Measurements from ENCODE around the gene LGALS4. TPM values are rescaled to one million over a fixed set of nuclear protein-coding genes. Genes with fewer than 3 reads are reported as not detected.

Gene LGALS4
- total and polyA plus RNA-seq, 9 donors, result 0.67 to 45.5 (median 1.3) TPM

DNA sequence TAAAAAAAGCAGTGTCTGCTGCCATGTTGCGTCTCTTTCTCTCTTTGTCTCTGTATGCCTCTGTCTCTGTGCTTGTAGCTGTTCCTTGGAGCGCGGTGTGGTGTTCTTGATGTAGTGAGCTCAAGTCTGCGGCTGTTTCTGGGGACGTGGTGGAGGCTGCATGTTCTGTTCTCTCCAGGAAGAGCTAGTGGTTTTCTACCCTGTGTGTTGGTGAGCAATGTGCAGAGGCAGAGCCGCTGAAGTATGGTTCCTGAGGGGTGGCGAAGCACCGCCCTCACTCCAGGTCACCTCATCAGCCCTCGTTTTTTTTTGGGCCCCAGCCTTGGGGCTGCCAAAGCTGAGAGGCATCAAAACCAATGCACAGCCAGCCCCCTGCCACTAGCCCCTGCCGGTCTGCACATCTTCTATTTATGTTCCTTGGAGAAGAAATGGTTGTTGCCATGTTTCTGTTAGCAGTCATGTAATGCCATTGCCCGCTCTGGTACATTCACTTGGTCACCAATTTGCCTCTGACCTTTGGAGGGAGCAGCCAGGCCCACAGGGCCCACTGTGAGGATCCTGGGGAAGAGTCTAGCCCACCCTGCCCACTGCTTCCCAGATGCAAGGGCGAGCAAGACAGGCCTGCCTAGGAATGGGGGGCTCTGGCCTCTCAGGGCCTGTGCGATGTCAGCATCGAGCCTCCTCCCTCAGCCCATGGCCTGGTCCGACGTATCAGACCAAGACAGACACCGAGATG is 29.9 kb upstream of the LGALS4 start:
- Histone ChIP-seq H3K27ac (ENCODE audit: low read length) (no peak overlapping the region), H3K9me3 (replicated peaks; ENCODE audit: control insufficient read depth, low read depth, low read length) (no peaks in the 10 kb centered on the region), H3K4me1 (ENCODE audit: control insufficient read depth, insufficient read depth, low read length) (peaks cover 35% of the 10 kb centered on the region), H3K27me3 (ENCODE audit: control insufficient read depth, insufficient read depth, low read length) (no peaks in the 10 kb centered on the region), H3K36me3 (ENCODE audit: control insufficient read depth, insufficient read depth, low read length) (peaks cover 100% of the 10 kb centered on the region), H3K4me3 (ENCODE audit: low read length) (no peak overlapping the region)
- 95% methylated on average over 4 of the region's 17 CpGs for WGBS (ENCODE audit: insufficient coverage)
- no peak for DNase-seq

DNA sequence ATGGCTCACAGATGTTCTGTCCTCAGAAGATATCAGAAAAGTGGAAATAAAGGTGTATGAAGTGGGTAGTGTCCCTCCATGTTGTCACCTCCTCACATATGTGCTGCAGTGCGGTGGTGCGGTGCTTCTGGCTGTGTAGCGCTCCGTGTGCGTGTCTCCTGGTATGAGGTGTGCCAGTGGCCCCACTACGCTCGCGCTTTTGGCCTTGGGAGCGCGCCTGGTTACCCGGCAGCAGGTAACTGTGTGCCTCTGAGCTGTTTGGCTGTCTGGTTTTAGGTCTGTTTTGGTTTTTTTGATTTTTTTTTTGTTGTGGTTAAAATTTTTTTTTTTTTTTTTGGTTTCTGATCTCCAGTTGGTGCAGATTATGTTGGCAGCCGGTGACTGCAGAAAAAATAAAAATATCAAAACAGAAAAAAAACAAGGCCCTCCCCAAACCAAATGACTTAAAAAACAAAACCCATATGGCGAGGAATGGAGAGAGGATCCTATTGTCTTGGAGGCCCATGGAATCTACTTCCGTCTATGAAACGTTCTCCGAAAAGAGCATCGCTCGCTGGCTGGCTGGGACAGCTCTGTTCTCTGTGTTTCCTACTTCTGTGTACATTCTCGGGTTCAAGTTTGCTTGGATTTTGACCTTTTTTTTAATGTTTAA is 29.2 kb upstream of the LGALS4 start:
- Histone ChIP-seq H3K9me3 (replicated peaks; ENCODE audit: control insufficient read depth, low read depth, low read length) (no peaks in the 10 kb centered on the region), H3K27me3 (ENCODE audit: control insufficient read depth, insufficient read depth, low read length) (no peaks in the 10 kb centered on the region), H3K4me1 (ENCODE audit: control insufficient read depth, insufficient read depth, low read length) (peaks cover 29% of the 10 kb centered on the region), H3K27ac (ENCODE audit: low read length) (peak overlapping the region; percentile 84), H3K4me3 (ENCODE audit: low read length) (no peak overlapping the region), H3K36me3 (ENCODE audit: control insufficient read depth, insufficient read depth, low read length) (peaks cover 100% of the 10 kb centered on the region)
- WGBS (ENCODE audit: insufficient coverage), result 99% methylated on average over 11 of the region's 19 CpGs
- no peak for DNase-seq

DNA sequence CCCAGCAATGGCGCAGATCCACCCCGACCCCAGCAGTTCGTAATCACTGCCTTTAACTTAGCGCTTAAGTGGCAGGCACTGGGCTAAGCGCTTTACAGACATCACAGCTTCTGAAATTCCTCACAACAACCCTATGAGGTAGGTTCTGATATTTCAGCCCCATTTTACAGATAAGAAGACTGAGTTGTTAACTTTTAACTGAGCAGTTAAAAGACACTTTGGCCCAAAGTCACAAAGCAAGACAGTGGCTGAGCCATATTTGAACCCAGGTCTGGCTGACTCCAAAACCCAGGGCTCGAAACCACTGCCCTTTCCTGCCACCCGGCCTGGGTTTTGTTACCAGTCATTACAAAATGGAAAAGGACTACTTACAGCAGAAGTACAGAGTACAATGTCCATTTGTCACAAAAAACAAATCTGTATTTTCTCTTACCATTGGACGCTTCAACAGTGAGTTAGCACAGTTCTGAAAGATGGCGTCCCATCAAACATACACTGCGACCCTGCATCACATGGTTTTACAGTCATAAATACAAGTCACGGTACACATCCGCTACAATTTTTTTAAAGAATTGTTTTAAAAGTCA is 28.5 kb upstream of the LGALS4 start:
- no peak for DNase-seq
- Histone ChIP-seq H3K4me1 (ENCODE audit: control insufficient read depth, insufficient read depth, low read length) (peaks cover 28% of the 10 kb centered on the region), H3K9me3 (replicated peaks; ENCODE audit: control insufficient read depth, low read depth, low read length) (no peaks in the 10 kb centered on the region), H3K36me3 (ENCODE audit: control insufficient read depth, insufficient read depth, low read length) (peaks cover 100% of the 10 kb centered on the region), H3K4me3 (ENCODE audit: low read length) (no peak overlapping the region), H3K27ac (ENCODE audit: low read length) (peak overlapping the region; percentile 84), H3K27me3 (ENCODE audit: control insufficient read depth, insufficient read depth, low read length) (no peaks in the 10 kb centered on the region)
- WGBS (ENCODE audit: insufficient coverage), result 85% methylated on average over 6 of the region's 12 CpGs

DNA sequence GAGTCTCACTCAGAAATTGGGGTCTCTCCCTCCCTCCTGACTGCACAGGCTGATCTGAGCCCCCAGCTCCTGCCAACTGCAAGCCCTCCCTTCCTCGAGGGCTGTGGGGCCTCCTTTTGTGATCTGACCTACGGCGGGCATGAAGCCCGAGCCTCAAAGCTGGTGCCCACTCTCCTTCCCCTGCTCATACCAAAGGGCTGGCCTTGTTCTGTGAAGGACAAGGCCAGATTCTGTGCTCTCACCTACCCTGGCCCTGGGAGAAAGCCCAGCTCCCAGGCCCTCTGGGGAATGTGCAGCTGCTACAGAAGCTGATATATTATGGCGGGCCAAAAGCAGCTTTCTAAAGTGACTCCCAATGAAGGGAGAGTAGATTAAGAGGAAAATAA is 27.8 kb upstream of the LGALS4 start:
- Histone ChIP-seq H3K4me3 (ENCODE audit: low read length) (no peak overlapping the region), H3K4me1 (ENCODE audit: control insufficient read depth, insufficient read depth, low read length) (peaks cover 27% of the 10 kb centered on the region), H3K27ac (ENCODE audit: low read length) (peak overlapping the region; percentile 84), H3K9me3 (replicated peaks; ENCODE audit: control insufficient read depth, low read depth, low read length) (no peaks in the 10 kb centered on the region), H3K36me3 (ENCODE audit: control insufficient read depth, insufficient read depth, low read length) (peaks cover 100% of the 10 kb centered on the region), H3K27me3 (ENCODE audit: control insufficient read depth, insufficient read depth, low read length) (no peaks in the 10 kb centered on the region)
- DNase-seq, result peak; percentile 68
- 72% methylated on average over 4 of the region's 5 CpGs for WGBS (ENCODE audit: insufficient coverage)

DNA sequence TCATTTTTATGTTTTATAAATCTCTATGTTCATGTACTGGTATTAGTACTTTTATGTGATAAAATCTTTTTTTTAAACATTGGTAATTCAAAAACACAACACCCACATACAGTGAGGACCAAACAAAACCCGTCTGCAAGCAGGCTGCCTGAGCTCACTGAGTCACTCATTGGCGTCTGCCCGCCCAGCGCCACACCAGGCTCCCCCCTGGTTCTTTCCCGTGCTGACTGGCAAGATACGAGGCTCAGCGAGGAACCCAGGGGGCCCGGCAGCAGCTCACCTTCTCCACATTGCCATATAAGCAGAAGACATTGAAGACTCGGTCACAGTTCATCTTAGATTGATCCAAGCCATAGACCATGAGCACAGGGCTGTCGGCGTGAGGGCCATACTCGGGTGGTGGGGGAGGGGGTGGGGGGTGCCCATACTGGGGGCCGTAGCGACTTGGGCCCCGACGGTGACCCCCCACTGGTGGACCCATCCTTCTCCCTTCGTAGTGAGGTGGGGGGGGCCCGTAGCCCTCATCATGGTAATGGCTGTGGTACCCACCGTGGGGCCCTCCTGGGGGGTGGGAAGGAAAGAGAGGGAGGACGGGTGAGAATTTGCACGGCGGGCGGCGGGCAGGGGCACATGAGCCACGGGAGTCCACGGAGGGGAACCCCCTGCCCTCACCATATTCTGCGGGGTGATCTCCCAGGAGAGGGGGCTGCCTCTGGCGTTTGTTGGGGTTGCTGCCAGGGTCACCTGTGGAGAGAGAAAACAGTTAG is 27.3 kb upstream of the LGALS4 start:
- DNase-seq, result no peak
- 76% methylated on average over 5 of the region's 28 CpGs for WGBS (ENCODE audit: insufficient coverage)
- Histone ChIP-seq H3K9me3 (replicated peaks; ENCODE audit: control insufficient read depth, low read depth, low read length) (no peaks in the 10 kb centered on the region), H3K4me3 (ENCODE audit: low read length) (no peak overlapping the region), H3K36me3 (ENCODE audit: control insufficient read depth, insufficient read depth, low read length) (peaks cover 98% of the 10 kb centered on the region), H3K27me3 (ENCODE audit: control insufficient read depth, insufficient read depth, low read length) (no peaks in the 10 kb centered on the region), H3K27ac (ENCODE audit: low read length) (peak overlapping the region; percentile 84), H3K4me1 (ENCODE audit: control insufficient read depth, insufficient read depth, low read length) (peaks cover 28% of the 10 kb centered on the region)

DNA sequence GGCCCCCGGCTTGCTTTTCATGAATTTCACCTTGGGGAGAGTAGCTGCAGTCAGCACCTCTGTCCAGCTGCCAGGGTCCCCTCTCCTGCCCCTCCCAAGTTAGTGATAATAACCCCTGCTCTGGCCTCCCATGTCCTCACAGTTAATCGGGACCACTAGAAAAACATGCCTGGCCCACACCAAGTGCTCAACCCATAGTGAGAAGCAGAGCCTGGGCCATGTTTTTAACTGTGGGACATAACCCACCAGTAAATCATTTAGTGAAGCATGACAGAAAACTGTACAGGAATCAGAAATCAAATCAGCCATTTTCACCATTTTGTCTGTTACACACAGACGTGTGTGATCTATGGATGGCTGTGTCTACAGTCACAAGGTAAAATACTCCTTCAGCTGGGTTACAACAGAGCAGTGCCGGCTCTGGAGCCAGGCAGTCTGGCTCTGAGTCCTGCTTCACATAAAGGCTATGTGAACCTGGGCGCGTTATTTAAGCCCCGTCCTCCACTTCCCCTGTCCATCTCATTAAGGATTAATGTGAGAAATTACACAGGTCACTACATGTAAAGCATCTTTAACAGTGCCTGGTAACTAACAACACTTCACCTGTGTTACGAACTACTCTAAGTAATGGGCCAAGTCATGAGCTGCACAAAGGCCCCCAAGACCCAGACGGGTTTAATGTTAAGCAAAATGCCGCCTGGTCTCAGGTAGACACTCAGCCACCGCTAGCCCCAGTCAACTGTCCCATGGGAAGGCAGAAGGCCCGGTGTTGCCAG is 26.4 kb upstream of the LGALS4 start:
- DNase-seq, result no peak
- WGBS (ENCODE audit: insufficient coverage), result 85% methylated on average over 4 of the region's 12 CpGs
- Histone ChIP-seq H3K27ac (ENCODE audit: low read length) (no peak overlapping the region), H3K4me1 (ENCODE audit: control insufficient read depth, insufficient read depth, low read length) (peaks cover 33% of the 10 kb centered on the region), H3K9me3 (replicated peaks; ENCODE audit: control insufficient read depth, low read depth, low read length) (no peaks in the 10 kb centered on the region), H3K27me3 (ENCODE audit: control insufficient read depth, insufficient read depth, low read length) (no peaks in the 10 kb centered on the region), H3K36me3 (ENCODE audit: control insufficient read depth, insufficient read depth, low read length) (peaks cover 93% of the 10 kb centered on the region), H3K4me3 (ENCODE audit: low read length) (no peak overlapping the region)

DNA sequence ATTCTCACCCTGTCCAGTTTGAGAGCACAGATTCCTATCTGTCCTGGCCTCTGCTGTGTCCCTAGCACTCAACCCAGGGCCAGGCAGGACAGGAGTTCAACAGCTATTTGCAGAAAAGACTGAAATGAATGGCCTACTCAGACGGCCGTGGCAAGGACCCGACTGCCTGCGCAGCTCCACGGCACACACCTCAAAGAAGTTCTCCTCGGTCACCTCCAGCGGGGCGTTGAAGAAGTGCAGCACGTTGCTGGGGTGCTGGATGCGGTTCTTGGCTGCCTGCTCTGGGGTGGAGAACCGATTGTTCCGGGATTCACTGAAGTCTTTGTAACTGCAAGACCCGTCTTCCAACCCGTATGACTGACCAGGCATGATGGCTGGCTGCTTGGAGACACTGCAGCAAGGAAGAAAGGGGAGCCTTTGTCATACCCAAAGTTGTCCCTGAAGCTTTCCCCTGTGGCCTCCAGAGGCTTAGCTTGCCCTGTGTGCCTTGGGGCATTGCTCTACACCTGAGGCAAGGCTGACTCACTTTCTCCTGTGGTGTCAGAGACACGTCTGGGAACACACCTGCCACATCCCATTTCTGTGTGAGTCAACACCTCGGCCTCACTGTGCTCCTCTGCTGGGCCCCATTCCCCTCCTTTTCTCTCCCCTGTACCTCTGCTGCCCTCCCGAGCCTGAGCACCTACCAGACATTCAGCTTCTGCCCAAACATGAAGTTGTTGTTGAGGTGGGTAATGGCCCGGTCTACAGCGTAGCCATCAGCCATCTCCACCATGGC is 25.7 kb upstream of the LGALS4 start:
- Histone ChIP-seq H3K9me3 (replicated peaks; ENCODE audit: control insufficient read depth, low read depth, low read length) (no peaks in the 10 kb centered on the region), H3K4me1 (ENCODE audit: control insufficient read depth, insufficient read depth, low read length) (peaks cover 33% of the 10 kb centered on the region), H3K4me3 (ENCODE audit: low read length) (no peak overlapping the region), H3K27me3 (ENCODE audit: control insufficient read depth, insufficient read depth, low read length) (no peaks in the 10 kb centered on the region), H3K27ac (ENCODE audit: low read length) (no peak overlapping the region), H3K36me3 (ENCODE audit: control insufficient read depth, insufficient read depth, low read length) (peaks cover 85% of the 10 kb centered on the region)
- no peak for DNase-seq
- 88% methylated on average over 15 of the region's 19 CpGs for WGBS (ENCODE audit: insufficient coverage)

DNA sequence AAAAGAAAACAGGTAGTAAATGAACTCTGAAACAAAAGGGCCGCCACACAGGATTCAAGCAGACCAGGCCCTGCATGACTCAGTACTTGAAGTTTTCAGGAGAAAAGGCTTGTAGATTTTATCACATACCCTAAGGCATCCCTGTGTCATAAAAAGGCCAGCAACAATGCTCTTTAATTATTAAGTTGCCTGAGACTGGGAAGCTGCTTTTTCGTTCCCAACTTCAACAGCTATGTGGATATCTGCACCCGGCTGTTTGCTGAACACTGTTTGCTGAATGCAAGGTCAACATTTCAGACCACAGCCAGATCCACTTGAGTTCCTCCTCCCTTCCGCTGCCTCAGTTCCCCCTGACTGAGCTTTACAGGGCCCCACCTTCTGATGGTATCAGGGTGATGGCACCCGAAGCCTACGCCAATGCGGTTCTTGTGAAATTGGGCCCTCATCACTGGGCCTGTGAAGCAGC is 24.9 kb upstream of the LGALS4 start:
- Histone ChIP-seq H3K36me3 (ENCODE audit: control insufficient read depth, insufficient read depth, low read length) (peaks cover 78% of the 10 kb centered on the region), H3K4me3 (ENCODE audit: low read length) (no peak overlapping the region), H3K4me1 (ENCODE audit: control insufficient read depth, insufficient read depth, low read length) (peaks cover 34% of the 10 kb centered on the region), H3K27ac (ENCODE audit: low read length) (no peak overlapping the region), H3K27me3 (ENCODE audit: control insufficient read depth, insufficient read depth, low read length) (no peaks in the 10 kb centered on the region), H3K9me3 (replicated peaks; ENCODE audit: control insufficient read depth, low read depth, low read length) (no peaks in the 10 kb centered on the region)
- DNase-seq, result no peak
- 95% methylated on average over 6 of the region's 7 CpGs for WGBS (ENCODE audit: insufficient coverage)

DNA sequence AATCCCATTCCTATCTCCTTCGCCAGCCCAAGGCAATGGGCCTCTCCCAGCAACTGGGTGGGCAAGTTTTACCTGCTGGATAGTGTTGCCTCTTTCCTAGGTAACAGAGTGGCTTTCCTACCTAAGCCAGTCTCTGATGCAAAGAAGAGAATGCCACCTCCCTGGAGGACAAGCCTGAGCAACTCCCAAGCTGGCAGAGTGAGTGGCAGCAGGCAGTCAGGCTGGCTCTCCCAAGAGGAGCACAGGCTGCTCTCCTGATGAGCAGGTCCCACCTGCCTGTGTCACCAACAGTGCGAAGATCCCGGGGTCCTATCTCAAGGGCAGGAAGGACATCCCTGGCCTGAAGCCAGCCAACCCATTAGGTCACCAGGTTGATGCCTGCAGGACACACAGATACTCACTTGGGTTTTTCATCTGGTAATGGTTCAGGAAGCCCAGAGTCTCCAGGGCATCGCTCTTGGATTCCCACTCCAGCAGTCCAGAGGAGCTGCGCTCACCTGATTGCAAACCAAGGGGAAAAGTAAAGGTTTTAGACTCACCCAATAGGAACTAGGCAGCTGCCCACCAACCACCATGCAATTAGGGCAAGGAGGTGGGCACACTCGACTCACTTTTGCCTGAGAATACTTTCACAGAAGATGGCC is 24.4 kb upstream of the LGALS4 start:
- Histone ChIP-seq H3K9me3 (replicated peaks; ENCODE audit: control insufficient read depth, low read depth, low read length) (no peaks in the 10 kb centered on the region), H3K4me3 (ENCODE audit: low read length) (no peak overlapping the region), H3K27me3 (ENCODE audit: control insufficient read depth, insufficient read depth, low read length) (no peaks in the 10 kb centered on the region), H3K36me3 (ENCODE audit: control insufficient read depth, insufficient read depth, low read length) (peaks cover 72% of the 10 kb centered on the region), H3K4me1 (ENCODE audit: control insufficient read depth, insufficient read depth, low read length) (peaks cover 40% of the 10 kb centered on the region), H3K27ac (ENCODE audit: low read length) (peak overlapping the region; percentile 20)
- 95% methylated on average over 4 of the region's 6 CpGs for WGBS (ENCODE audit: insufficient coverage)
- DNase-seq, result no peak
